HG03060 (cell line): Measurements from ENCODE around the gene ZNF142.

ENCODE experiments used
- ATAC-seq: cut with Tn5 transposase; IDR thresholded peaks from one replicate; pipeline ENCODE4 v1.9.1; 2021; ENCODE audit warnings: low read depth, moderate number of reproducible peaks; ENCODE audit not compliant: unreplicated experiment

Gene ZNF142

DNA sequence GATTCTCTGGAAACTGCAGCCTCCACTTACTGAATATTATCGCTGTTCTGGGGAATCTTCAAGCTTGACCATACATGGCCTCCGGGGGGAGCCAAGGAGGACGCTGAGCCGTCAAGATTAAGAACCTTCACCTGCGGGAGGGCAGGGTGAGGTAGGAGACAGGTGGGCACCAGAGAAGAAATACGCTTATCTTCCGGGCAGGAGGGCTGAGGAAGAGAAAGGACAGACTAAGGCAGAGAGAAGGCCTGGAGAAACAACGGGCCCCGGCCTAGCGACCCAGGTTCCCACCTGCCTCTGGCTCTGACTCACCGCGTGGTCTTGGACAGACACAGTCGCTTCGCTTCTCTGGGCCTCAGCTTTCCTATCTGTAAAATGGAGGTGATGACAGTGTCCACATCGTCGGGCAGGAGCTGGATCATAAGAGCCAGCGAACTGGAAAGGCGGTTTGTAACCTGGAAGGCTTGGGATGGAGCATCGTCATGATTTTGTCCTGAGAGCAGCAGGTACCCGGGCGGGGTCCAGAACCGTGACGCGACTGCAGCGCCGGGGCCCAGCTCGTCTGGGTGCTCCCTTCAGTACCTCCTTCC, 659 bp downstream of the ZNF142 start:
- no peak for ATAC-seq

DNA sequence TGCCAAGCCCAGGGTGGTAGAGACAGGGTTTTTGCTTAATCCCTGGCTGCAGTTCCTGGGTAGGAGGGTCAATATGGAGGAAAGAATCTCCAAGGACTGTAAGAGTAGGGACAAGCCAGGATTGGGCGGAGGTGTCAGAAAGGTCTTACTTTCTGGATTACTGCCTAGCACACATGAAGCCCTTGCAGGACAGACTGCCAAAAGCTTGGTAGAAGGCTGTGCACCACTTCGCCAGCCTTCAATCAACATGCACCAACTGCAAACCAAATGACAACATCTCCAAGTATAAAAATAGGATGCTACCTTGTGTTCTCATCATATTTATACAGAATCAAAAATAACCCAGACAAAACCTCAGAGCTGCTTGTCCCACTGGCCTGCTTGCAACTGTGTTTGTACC, 3.7 kb downstream of the ZNF142 start:
- ATAC-seq = no peak

DNA sequence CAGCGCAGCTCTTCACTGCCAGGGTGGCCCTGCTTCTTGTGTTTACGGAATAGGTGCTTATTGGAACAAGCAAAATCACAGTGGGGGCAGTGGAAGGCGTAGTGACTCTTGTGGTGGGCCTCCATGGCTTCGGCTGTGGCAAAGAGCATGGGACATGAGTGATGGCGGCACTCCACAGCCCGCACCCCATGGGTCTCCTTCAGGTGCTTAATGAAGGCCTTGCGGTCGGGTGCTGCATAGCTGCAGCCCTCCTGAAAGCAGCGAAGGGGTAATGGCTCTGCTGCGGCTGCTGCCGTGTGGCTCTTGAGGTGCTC, 10.7 kb downstream of the ZNF142 start:
- ATAC-seq = no peak

DNA sequence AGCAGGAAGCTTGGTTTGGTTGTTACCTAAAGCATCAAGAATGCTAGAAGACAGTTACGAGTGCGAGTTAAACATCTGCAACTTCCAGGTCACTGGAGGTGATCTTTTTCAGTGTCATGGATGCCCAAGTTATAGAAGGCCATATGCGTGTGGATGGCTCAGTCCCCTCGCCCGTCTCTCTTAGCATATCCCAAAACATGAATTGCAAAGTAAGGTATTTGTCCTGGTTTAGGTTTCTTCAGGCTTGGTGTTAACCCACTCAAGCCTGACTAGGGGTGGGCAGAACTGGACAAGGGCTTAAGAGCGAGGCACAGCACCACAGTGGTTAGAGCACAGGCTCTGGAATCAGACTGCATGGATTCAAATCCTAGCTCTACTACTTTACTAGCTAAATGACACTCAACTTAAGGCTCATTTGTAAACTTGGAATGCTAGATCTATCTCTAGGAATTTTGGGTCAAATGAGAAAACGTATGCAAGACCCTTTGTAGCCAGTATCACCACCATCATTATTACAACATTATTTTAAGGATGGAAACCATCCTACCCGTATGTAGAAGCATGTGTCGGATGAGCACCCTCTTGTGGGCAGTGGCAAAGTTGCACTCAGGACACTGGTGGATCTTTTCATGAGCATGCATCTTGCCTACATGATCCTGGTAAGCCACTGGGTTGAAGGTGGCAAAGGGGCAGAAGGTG, 11.2 kb downstream of the ZNF142 start:
- no peak for ATAC-seq

DNA sequence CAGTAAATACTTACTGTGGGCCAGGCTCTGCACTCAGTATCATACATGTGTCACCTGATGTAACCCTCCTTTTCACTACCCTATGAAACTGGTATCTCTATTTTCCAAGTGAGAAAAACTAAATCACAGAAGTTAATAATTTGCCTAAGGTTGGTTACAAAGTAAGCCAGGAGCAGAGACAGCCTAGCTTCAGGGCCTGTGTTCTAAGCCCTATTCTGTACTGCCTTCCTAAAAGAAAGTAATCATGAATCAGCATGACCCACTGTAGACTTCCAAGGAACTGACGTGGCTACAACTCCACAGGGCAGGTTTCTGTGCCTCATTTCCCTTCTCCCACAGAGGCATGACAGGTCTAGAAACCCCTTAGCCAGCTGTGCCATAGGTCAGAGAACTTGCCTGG, 14.3 kb downstream of the ZNF142 start:
- ATAC-seq = peak; percentile 44

DNA sequence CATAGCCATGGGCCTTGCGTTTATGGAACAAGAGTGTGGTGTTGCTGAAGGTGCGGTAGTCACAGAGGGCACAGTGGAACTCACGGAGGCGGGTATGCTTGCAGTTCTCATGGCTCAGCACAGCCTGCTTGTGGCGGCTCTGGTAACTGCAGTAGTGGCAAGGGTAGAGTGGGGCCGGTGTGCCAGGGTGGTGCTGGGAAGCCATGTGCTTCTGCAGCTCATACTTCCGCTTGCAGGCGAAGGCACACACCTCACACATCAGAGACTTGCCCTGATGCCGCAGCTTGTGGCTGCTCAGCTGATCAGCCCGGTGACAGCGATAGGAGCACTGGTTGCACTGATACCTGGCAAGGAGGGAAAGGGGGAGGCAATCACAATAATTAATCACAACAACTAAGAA, 14.7 kb downstream of the ZNF142 start:
- no peak for ATAC-seq

DNA sequence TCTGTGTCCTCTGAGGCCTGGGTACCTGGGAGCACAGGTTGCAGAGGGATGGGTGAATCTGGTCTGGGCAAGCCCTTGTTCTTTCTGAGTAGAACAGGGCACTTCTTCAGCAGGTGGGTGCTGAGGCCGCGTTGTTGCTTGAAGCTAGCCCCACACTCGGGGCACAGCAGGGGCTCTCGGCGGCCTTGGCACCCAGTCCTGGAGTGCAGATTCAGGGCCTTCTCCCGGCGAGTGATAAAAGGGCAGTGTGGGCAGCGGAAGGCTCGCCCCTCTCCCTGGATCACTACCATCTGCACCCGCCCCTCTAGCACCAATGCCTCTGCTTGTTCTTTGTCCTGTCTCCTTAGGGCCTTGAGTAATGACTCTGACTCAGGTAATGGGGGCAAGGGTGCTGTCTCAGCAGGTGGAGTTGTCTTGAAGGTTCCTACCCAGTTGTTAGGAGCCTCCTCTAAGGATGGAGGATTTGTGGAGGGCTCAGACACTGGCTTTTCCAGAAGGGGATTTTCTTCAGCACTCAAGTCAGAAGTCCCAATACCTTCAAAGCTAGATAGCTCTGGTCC, 15.6 kb downstream of the ZNF142 start:
- no peak for ATAC-seq

DNA sequence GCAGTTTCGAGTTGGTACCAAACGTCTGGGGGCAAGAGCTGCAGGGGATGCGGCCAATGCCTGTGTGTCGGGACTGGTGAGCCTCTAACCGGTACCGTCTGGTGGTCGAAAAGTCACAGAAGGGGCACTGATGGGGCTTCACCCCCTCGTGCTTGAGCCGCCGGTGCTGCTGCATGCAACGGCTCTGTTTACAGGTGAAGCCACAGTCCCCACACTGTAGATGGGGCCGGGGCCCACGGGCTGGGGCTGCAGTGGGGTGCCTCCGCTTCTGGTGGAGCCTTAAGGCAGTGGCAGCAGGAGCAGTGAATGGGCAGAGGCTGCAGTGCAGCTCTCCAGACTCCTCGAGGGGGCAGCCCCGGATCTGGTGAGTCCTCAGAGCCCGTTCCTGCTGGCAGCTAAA, 16.6 kb downstream of the ZNF142 start:
- ATAC-seq = no peak

DNA sequence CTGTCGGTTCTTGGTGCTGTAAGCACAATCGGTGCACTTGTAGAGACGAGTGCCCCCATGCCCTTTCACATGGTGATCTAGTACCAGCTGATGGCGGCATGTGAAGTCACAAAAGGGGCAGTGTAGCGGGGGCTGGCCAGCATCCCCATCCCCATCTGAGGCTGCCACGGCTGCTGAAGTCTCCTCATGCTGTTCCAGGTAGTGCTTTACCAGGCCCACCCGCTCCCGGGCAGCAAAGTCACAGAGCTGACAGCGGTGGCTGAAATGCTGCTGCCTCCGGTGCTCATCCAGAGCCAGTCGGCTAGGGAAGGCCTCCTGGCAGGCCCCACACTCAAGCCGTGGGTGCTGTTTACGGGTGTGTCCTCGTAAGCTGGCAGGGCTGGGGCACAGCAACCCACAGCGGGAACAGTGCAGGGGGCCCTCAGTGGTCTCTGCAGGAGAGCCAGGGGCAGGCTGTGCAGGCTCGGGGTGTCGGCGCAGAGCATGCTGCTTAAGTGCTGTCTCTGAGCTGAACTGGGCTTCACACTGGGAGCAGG, 17.2 kb downstream of the ZNF142 start:
- ATAC-seq = no peak

DNA sequence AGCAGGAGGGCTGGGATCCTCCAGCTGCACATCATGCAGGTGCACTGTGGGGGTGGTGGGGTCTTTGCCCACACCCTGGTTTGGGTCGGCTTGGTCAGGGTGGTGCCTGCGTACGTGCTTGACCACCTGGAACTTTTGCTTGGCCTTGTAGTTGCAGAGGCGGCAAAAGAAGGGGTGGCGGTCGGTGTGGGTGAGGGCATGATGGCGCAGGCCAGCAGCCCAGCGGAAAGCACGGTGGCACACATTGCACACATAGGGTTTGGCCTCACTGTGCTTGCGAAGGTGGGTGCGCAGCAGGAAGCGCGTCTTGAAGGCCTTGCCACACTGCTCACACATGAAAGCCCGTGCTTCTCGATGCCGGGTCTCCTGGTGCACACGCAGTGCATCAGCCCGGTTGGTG, 21.1 kb downstream of the ZNF142 start:
- no peak for ATAC-seq

DNA sequence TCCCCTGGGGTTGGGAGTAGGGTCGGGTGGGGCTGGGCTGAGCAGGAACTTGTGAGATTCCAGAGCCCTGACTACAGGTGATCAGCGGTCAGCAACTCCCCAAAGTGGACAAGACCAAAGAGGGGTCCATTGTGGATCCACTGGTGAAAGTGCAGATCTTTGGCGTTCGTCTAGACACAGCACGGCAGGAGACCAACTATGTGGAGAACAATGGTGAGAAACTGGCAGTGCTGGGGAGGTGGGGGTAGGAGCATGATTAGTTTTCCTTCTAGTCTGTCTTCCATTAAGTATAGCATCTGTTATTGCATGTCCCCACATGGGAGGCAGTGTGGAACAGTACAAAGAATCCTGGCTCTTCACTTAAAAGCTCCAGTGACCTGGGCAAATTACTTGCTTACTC, 23.7 kb downstream of the ZNF142 start:
- ATAC-seq = no peak

DNA sequence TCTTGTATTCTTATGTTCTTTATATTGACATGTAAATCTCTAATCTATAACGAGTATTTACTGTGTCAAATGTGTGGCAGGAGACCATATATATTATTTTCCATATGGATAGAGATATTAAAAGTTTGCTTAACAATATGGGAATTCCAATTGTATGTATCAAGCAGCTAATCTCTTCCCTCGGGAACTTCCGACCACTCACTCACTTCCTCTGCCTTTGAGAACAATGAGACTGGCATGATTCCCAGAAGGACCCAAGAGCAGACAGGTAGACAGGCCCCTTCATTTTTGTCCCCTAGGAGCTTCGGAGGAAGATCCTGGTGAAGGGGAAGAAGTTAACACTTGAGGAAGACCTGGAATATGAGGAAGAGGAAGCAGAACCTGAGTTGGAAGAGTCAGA, 27.6 kb downstream of the ZNF142 start:
- no peak for ATAC-seq

DNA sequence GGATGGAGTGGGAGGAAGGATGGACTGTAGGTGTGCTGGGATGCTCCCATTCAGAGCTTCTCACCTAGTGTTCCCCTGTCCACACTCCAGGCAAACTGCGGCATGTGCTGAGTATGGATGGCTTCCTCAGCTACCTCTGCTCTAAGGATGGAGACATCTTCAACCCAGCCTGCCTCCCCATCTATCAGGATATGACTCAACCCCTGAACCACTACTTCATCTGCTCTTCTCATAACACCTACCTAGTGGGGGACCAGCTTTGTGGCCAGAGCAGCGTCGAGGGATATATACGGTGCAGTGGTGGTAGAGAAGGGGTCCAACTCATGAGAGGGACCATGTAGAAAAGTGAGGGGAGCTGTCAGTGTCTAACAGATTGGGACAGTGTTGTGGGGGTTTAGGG, 31.5 kb downstream of the ZNF142 start:
- no peak for ATAC-seq

DNA sequence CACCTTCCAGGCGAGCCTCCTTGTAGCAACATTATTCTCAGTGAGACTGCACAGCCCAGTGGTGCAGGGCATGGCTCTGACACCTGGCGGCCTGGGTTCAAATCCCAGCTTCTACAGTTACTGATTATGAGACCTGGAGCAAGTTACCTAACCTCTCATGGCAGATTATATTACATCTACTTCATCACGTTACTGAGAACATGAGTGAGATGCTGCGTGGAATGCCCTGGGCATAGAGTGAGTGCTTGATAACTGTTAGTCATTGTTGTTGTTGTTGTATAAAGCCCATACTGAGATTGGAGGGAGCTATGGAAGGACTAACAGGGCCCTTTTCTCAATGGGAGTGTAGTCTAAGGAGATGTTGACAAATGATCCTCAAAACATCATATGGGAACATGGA, 33.1 kb downstream of the ZNF142 start:
- ATAC-seq = no peak

DNA sequence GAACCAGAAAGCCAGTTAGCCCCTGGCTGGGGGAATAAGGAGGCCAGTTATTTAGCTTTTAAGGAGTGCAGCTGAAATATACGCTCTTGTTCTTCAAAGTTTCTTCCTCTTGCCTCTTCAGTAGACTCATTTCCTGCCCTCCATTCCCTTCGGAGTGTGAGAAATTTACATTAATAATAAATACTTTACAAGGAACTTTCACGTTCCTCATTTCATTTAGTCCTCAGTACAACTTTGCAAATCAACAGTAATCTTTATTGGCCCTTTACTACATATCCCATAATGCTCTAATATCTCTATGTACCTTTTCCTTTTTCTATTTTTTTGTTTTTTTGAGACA, 36.1 kb downstream of the ZNF142 start:
- no peak for ATAC-seq

DNA sequence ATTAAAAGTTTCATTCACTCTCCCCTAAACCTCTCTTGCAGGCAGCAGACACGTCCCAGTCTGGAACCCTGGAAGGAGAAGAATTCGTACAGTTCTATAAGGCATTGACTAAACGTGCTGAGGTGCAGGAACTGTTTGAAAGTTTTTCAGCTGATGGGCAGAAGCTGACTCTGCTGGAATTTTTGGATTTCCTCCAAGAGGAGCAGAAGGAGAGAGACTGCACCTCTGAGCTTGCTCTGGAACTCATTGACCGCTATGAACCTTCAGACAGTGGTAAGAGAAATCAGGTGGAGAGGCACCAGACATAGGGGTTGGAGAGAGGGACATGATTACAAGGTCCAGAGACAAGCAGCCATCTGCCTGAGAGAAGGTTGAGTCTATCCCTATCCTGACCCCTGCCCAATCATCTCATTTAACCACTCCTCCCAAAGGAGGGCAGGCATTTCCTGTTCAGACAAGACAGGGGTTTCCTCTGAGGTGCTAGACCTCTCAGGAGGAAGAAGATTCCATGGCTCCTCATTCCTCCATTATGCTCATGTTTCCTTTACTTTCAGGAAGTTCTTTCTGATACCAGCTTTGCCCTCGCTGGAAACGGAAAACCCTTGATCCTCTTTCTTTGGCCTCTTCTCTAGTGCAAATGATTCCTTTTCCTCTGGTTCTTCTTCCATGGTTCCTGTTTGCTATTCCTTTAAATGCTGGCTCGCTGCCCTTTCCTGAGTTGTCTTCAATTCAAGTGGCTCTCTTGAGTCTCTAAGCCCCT, 36.6 kb downstream of the ZNF142 start:
- ATAC-seq = no peak

DNA sequence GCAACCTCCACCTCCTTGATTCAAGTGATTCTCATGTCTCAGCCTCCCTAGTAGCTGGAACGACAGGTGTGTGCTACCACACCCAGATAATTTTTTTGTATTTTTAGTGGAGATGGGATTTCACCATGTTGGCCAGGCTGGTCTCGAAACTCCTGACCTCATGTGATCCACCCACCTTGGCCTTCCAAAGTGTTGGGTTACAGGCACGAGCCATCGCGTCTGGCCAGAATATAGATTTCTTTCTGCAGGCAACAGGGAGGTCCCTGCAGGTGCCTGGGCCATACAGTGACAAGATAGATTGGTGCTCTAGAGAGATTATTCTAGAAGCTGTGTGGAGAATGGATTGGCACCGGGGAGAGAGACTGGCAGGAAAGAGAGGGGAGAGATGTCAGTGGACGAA, 38.4 kb downstream of the ZNF142 start:
- ATAC-seq = no peak

DNA sequence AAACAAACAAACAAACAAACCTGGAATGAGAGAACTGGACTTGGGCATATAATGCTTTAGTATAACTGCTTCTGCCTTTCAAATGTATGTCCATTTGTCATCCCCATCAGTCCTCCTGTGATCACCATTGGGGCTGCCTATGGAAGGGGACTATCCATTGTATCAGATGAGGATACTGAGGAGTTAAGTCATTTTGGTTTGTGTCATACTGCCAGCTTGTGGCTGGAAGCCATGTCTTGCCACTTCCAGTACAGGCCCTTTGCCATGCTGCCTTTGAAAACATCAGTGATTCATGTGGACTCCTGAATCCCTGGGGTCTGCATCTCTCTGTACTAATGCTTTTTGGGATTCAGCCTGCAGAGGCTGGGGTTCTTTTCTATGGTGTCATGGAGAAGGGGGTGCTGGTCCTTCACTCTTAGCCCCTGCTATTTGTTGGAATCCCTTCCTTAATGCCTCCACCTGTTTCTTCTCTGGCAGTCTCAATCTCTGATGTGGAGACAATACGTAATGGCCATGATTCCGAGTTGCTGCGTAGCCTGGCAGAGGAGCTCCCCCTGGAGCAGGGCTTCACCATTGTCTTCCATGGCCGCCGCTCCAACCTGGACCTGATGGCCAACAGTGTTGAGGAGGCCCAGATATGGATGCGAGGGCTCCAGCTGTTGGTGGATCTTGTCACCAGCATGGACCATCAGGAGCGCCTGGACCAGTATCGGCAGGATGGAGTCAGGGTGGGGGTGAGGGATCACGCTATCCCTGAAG, 41.1 kb downstream of the ZNF142 start:
- ATAC-seq = no peak

DNA sequence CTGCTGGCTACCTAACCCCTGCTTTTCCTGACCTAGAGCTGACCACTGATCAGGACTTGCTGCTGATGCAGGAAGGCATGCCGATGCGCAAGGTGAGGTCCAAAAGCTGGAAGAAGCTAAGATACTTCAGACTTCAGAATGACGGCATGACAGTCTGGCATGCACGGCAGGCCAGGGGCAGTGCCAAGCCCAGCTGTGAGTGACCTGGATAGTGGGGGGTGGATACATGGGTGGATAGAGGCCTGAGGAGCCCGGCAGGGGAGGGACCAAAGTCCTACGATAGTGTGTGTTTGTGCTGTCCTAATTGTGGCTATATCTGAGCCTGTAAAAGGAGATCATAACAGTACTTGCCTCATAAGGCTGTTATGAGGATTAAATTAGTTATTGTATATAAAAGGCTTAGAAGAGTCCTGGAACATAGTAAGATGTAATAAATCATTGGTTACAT, 43.5 kb downstream of the ZNF142 start:
- ATAC-seq = no peak

DNA sequence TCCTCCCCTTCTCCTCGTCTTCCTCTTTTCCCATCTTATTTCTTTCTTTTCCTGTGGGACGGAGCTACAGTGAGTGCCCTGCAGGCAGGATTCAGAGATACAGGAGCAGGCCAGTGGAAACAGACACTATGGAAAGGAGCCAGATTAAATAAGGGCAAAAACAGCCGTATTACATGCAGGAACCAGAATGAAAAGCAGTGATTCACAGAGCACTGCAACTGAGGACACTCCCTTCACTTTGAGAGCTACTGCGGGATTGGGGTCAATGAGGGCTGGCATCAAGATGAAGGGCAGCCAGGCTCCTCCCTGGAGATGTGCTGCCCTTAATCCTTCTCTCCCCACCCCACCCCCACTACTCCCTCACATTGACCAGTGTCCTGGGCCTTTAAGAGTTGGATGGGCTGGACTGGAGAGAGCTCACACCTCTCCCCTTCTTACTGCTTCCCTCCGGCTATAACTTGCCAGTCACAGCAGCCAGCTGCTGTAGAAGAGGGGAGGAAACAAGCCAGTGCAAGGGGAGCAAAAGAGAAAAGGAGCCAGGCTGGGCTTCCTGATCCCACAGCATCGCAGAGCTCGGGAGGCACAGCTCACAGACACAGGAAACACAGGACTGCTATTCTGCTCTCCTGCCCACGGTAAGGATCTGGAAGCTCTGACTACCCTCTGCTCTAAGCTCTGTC, 51.8 kb downstream of the ZNF142 start, which contains the start of gene PLCD4:
TSS of gene PLCD4 (plus strand) at position 464 of the 680 bp plus-strand sequence. CDS start 7,841 bp downstream, outside the sequence.
- no peak for ATAC-seq
